GM19043 (cell line): Measurements from ENCODE around the gene ODC1.
"Not testable (repeated sequence)": the region's sequence is repeated elsewhere in the genome, so short reads cannot be mapped to it uniquely, and the experiment has no call there.

Experiments used
- ATAC-seq: cut with Tn5 transposase; IDR thresholded peaks from one replicate; pipeline ENCODE4 v1.9.1; 2021; ENCODE audit warnings: low read depth; ENCODE audit not compliant: unreplicated experiment

Gene ODC1

GRCh38 chr2:10478916-10479315 lies 30.8 kb upstream of the ODC1 start:
- no peak for ATAC-seq

GRCh38 chr2:10478298-10478625 lies 30.1 kb upstream of the ODC1 start:
- ATAC-seq, result no peak

GRCh38 chr2:10477443-10478297 lies 29.5 kb upstream of the ODC1 start:
- no peak for ATAC-seq

- no peak for ATAC-seq
Measured at GRCh38 chr2:10476723-10477442, 28.8 kb upstream of the ODC1 start.

GRCh38 chr2:10475811-10476660 lies 27.9 kb upstream of the ODC1 start:
- no peak for ATAC-seq

- no peak for ATAC-seq
Measured at GRCh38 chr2:10475221-10475722, 27.1 kb upstream of the ODC1 start.

GRCh38 chr2:10473121-10473756 lies 25.1 kb upstream of the ODC1 start:
- ATAC-seq, result no peak

- ATAC-seq, result no peak
Measured at GRCh38 chr2:10471955-10472354, 23.8 kb upstream of the ODC1 start.

- ATAC-seq, result no peak
Measured at GRCh38 chr2:10471046-10471571, 23.0 kb upstream of the ODC1 start.

- ATAC-seq, result no peak
Measured at GRCh38 chr2:10469955-10470608, 22.0 kb upstream of the ODC1 start.

GRCh38 chr2:10469301-10469700 lies 21.2 kb upstream of the ODC1 start:
- no peak for ATAC-seq

- ATAC-seq, result no peak
Measured at GRCh38 chr2:10467401-10467800, 19.3 kb upstream of the ODC1 start.

GRCh38 chr2:10466801-10467200 lies 18.7 kb upstream of the ODC1 start:
- ATAC-seq, result no peak

GRCh38 chr2:10465910-10466309 lies 17.8 kb upstream of the ODC1 start:
- ATAC-seq, result no peak

- no peak for ATAC-seq
Measured at GRCh38 chr2:10462178-10463083, 14.3 kb upstream of the ODC1 start.

GRCh38 chr2:10460366-10460796 lies 12.3 kb upstream of the ODC1 start:
- ATAC-seq, result no peak

GRCh38 chr2:10457846-10458598 lies 9.9 kb upstream of the ODC1 start:
- ATAC-seq, result no peak

GRCh38 chr2:10457195-10457594 lies 9.1 kb upstream of the ODC1 start:
- not testable (repeated sequence) for ATAC-seq
